ENCODE results near the gene PAH. TPM values are rescaled to one million over a fixed set of nuclear protein-coding genes. Genes with fewer than 3 reads are reported as not detected.

PAH gene
- polyA plus RNA-seq, 2 of the 4 experiments (the other 2 are of a cell fraction): not detected

- no peaks in the 10 kb centered on the region for H3K9me3 ChIP-seq
- WGBS (ENCODE audit: missing lambda C conversion rate): 45% methylated on average over 6 of the region's 6 CpGs
- no peak for TF ChIP-seq JUN (IDR thresholded peaks at IDR 0.05)
- no peak for TF ChIP-seq RAD21 (conservative IDR thresholded peaks at IDR 0.05 in 1 of 2, IDR thresholded peaks at IDR 0.05 in 1 of 2)
- TF ChIP-seq HOXB13 (CRISPR knock-in tag; IDR thresholded peaks at IDR 0.05; ENCODE audit: low read depth): no peak
- no peak for TF ChIP-seq FOSL2 (IDR thresholded peaks at IDR 0.05)
- TF ChIP-seq FOSL2 (CRISPR knock-in tag; IDR thresholded peaks at IDR 0.05): no peak
- no peak for TF ChIP-seq BHLHE40 (IDR thresholded peaks at IDR 0.05; ENCODE audit: low read depth, low read length)
- no peak for TF ChIP-seq NR3C1 (IDR thresholded peaks at IDR 0.05)
- no peak for TF ChIP-seq POLR2A (IDR thresholded peaks at IDR 0.05; ENCODE audit: low read length)
- TF ChIP-seq FOXS1 (CRISPR knock-in tag; IDR thresholded peaks at IDR 0.05): no peak
- no peak for TF ChIP-seq CBX8 (IDR thresholded peaks at IDR 0.05)
- TF ChIP-seq, protein P1, sequence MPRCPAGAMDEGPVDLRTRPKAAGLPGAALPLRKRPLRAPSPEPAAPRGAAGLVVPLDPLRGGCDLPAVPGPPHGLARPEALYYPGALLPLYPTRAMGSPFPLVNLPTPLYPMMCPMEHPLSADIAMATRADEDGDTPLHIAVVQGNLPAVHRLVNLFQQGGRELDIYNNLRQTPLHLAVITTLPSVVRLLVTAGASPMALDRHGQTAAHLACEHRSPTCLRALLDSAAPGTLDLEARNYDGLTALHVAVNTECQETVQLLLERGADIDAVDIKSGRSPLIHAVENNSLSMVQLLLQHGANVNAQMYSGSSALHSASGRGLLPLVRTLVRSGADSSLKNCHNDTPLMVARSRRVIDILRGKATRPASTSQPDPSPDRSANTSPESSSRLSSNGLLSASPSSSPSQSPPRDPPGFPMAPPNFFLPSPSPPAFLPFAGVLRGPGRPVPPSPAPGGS (IDR thresholded peaks at IDR 0.05): no peak
- TF ChIP-seq TP53 (CRISPR knock-in tag; IDR thresholded peaks at IDR 0.05): no peak
- TF ChIP-seq PHF8 (IDR thresholded peaks at IDR 0.05; ENCODE audit: borderline replicate concordance, low read depth): no peak
- no peak for TF ChIP-seq EP300 (IDR thresholded peaks at IDR 0.05)
- TF ChIP-seq SMC3 (IDR thresholded peaks at IDR 0.05): no peak
- no peak for TF ChIP-seq KDM5A (IDR thresholded peaks at IDR 0.05)
- POLR2A ChIA-PET: no interaction called here
- H3K4me1 ChIP-seq: no peaks in the 10 kb centered on the region
- no peak overlapping the region for H3K4me2 ChIP-seq
- peak in 1 of 2 experiments; percentile 15 for DNase-seq (ENCODE audit: low read depth in 1 of 2, low spot score in 1 of 2)
- H3K27ac ChIP-seq: no peak overlapping the region
- no peak for FAIRE-seq
- CTCF ChIA-PET: no interaction called here
- no peak for ATAC-seq
- H3K4me3 ChIP-seq: no peak overlapping the region
These were observed 40.2 kb downstream of the PAH start for GRCh38 chr12:102876883-102877282.

- FAIRE-seq (no peak), ATAC-seq (no peak), DNase-seq (ENCODE audit: low read depth in 1 of 2, low spot score in 1 of 2) (no peak)
- no peak overlapping the region for H3K27ac ChIP-seq
- no peaks in the 10 kb centered on the region for H3K9me3 ChIP-seq
- H3K4me1 ChIP-seq: no peaks in the 10 kb centered on the region
- CTCF ChIA-PET: interaction anchor here (1.4 to 1.5 kb wide), 2 partner anchors 8 to 935 kb away, joined by 4 to 5 read pairs; no protein-coding TSS in a partner anchor
- H3K4me2 ChIP-seq: no peak overlapping the region
- no peak for TF ChIP-seq CHD2 (IDR thresholded peaks at IDR 0.05; ENCODE audit: low read length, partially characterized antibody)
- TF ChIP-seq HOXA7 (CRISPR knock-in tag; IDR thresholded peaks at IDR 0.05): no peak
- H3K4me3 ChIP-seq: no peak overlapping the region
- POLR2A ChIA-PET: no interaction called here
- 64% methylated on average over 9 of the region's 9 CpGs for WGBS (ENCODE audit: missing lambda C conversion rate)
These were observed 42.2 kb downstream of the PAH start for GRCh38 chr12:102874819-102875218.

DNA sequence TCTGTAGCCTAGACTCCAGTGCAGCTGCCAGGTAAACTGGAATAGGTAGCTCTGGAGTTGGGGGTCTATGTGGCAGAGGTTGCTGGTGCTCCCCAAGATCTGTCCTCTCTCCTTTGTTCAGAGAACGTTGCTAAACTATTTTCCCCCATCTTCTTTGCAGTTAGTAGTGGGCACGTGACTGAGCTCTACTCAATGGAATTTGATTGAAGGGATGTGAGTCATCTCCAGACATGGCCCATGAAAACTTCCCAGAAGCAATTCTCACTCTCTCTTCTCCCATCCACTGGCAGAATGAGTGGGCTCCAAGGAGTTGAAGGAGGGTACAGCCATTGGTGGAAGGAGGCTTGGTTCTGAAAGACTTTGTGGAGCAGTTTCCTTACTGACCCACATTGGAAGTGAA is 44.0 kb downstream of the PAH start:
- no peaks in the 10 kb centered on the region for H3K4me1 ChIP-seq
- no peak overlapping the region for H3K27ac ChIP-seq
- H3K4me2 ChIP-seq: no peak overlapping the region
- H3K9me3 ChIP-seq: no peaks in the 10 kb centered on the region
- FAIRE-seq (no peak), DNase-seq (ENCODE audit: low read depth in 1 of 2, low spot score in 1 of 2) (no peak), ATAC-seq (no peak)
- TF ChIP-seq RARB (CRISPR knock-in tag; IDR thresholded peaks at IDR 0.05): no peak
- TF ChIP-seq JUN (IDR thresholded peaks at IDR 0.05): no peak
- no peak for TF ChIP-seq ZNF302 (CRISPR knock-in tag; IDR thresholded peaks at IDR 0.05)
- TF ChIP-seq ELK1 (IDR thresholded peaks at IDR 0.05; ENCODE audit: low read depth, low read length): no peak
- no peak for TF ChIP-seq HES2 (IDR thresholded peaks at IDR 0.05)
- no peak for TF ChIP-seq FOSL2 (IDR thresholded peaks at IDR 0.05)
- no peak for TF ChIP-seq FOSL2 (CRISPR knock-in tag; IDR thresholded peaks at IDR 0.05)
- no peak for TF ChIP-seq RFX5 (IDR thresholded peaks at IDR 0.05)
- TF ChIP-seq REST (IDR thresholded peaks at IDR 0.05): no peak
- TF ChIP-seq POLR2AphosphoS2 (conservative IDR thresholded peaks at IDR 0.05; ENCODE audit: low read length): no peak
- no peak for TF ChIP-seq JUNB (IDR thresholded peaks at IDR 0.05)
- no peak for TF ChIP-seq ZFP36 (IDR thresholded peaks at IDR 0.05; ENCODE audit: borderline replicate concordance, partially characterized antibody)
- TF ChIP-seq KDM1A (IDR thresholded peaks at IDR 0.05; ENCODE audit: low read depth): no peak
- no peak for TF ChIP-seq TP53 (CRISPR knock-in tag; IDR thresholded peaks at IDR 0.05)
- no peak for TF ChIP-seq HDAC2 (IDR thresholded peaks at IDR 0.05)
- no peak for TF ChIP-seq ZC3H11A (IDR thresholded peaks at IDR 0.05)
- TF ChIP-seq CHD2 (IDR thresholded peaks at IDR 0.05; ENCODE audit: low read length, partially characterized antibody): no peak
- no peak for TF ChIP-seq MYC (IDR thresholded peaks at IDR 0.05; ENCODE audit: borderline replicate concordance, low read length)
- no peak for TF ChIP-seq PHF8 (IDR thresholded peaks at IDR 0.05; ENCODE audit: borderline replicate concordance, low read depth)
- no peak for TF ChIP-seq NPAS2 (CRISPR knock-in tag; IDR thresholded peaks at IDR 0.05; ENCODE audit: borderline replicate concordance)
- no peak overlapping the region for H3K4me3 ChIP-seq
- 6% methylated on average over 2 of the region's 2 CpGs for WGBS (ENCODE audit: missing lambda C conversion rate)
- CTCF ChIA-PET: no interaction called here
- POLR2A ChIA-PET: no interaction called here
